Measurements from ENCODE around the gene CADM2.
"Not testable (repeated sequence)": the region's sequence is repeated elsewhere in the genome, so short reads cannot be mapped to it uniquely, and the experiment has no call there.

CADM2 gene

DNA sequence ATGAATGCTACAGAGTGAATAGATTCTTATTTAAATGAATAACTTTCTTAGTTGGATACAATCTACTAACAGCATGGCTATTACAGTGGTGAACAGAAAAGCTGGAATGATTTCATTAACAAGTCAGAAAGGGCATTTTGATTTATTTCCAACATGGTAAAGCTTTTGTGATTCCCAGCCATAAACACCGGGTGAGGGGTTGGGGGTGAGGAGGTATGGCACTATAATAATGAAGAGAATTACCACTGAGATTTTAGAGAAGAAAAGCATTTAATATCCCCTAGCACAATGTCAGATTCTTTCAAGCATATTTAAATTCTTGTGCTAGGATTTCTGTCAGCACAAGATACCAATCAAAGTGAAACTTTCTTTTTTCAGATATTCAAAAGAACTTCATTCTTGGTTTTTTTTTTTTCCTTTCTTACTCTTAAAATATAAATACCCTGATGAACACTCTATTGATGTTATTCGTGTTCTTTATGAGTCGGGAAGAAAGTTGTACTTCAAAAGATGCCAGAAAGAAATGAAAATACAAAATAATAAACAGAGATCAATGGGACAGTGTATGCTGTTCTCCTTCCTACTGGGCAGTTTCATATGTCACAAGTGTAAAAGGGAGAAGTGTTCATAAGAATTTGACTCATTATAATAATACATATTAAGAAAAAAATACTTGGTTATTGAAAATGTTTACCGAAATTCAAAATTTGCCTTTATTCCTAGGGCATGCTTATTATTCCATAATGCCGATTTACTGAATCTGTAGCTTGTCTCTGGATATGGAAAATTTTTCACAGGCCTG, 522.8 kb downstream of the CADM2 start:
- DNase-seq (ENCODE audit: low spot score): no peak

DNA sequence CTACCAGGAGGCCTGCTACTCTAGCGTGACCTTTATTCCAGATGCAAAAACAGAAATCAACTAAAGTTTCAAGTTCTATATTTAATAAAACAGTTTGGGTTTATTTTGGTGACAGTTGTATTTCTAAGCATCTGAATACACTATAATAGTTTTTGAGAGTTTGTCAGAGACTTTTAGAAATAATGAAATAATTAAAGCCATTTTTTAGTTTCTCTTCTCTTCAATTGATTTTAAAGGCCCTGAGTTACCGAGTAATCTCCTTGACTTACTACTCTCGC, 523.4 kb downstream of the CADM2 start:
- DNase-seq (ENCODE audit: low spot score): no peak

GRCh38 chr3:85483986-85484385, 525.2 kb downstream of the CADM2 start:
- no peak for DNase-seq (ENCODE audit: low spot score)

DNA sequence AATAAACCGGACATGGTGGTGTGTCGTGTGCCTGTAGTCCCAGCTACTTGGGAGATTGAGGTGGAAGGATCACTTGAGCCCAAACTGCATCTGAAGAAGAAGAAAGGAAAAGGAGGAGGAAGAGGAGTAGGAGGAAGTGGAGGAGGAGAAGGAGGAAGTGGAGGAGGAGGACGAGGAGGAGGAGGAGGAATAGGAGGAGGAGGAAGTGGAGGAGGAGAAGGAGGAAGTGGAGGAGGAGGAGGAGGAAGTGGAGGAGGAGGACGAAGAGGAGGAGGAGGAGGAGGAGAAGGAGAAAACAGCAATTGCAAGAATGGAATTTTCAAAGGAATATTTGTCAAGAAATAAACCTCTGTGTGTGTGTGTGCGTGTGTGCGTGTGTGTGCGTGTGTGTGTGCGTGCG, 528.6 kb downstream of the CADM2 start:
- no peak for DNase-seq (ENCODE audit: low spot score)

- no peak for DNase-seq (ENCODE audit: low spot score)
Observed at GRCh38 chr3:85495602-85496001, 536.8 kb downstream of the CADM2 start.

DNA sequence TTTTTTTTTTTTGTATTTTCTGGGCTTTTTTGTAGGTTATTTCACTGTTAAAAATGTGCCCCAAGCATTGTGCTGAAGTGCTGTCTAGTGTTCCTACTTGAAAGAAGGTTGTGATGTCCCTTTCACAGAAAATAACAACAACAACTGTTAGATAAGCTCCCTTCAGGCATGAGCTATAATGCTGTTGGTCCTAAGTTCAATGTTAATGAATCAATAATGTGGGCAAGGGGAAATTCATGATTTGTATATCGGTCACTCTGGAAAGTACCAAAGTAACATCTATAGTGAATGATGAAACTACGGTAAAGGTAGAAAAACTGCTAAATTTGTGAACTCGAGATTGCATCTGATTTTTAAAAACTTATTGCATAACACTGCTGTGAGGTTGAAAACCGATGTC, 539.4 kb downstream of the CADM2 start:
- no peak for DNase-seq (ENCODE audit: low spot score)

- no peak for DNase-seq (ENCODE audit: low spot score)
Observed at GRCh38 chr3:85502148-85502875, 543.5 kb downstream of the CADM2 start.

GRCh38 chr3:85504129-85504784, 545.5 kb downstream of the CADM2 start:
- DNase-seq (ENCODE audit: low spot score): not testable (repeated sequence)

DNA sequence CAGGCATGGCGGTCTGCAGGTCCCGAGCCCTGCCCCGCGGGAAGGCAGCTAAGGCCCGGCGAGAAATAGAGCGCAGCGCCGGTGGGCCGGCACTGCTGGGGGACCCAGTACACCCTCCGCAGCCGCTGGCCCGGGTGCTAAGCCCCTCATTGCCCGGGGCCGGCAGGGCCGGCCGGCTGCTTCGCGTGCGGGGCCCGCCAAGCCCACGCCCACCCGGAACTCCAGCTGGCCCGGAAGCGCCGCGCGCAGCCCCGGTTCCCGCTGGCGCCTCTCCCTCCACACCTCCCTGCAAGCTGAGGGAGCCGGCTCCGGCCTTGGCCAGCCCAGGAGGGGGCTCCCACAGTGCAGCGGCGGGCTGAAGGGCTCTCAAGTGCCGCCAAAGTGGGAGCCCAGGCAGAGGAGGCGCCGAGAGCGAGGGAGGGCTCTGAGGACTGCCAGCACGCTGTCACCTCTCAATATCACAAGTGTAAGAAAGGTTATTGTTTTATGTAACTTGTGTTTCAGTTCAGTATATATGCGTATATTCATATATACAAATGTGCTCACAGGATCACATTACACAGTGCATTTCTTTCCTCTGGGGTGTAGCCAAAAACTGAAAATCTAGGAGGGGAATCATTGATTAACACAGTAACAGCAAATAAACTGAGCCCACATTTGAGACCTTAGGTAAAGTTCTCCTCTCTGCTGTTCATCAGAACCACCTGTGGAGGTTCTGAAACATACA, 546.2 kb downstream of the CADM2 start:
- DNase-seq (ENCODE audit: low spot score): not testable (repeated sequence)

DNA sequence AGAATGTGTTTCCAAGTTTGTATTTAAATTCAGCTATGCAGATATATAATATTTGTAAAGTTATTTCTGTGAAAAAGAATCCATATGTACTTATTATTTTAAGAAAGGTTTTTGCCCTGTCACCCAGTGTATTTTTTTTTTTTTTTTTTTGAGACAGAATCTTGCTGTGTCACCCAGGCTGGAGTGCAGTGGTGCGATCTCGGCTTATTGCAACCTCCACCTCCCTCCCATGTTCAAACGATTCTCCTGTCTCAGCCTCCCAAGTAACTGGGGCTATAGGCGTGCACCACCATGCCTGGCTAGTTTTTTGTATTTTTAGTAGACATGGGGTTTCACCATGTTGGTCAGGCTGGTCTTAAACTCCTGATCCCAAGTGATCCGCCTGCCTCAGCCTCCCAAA, 548.3 kb downstream of the CADM2 start:
- not testable (repeated sequence) for DNase-seq (ENCODE audit: low spot score)

DNA sequence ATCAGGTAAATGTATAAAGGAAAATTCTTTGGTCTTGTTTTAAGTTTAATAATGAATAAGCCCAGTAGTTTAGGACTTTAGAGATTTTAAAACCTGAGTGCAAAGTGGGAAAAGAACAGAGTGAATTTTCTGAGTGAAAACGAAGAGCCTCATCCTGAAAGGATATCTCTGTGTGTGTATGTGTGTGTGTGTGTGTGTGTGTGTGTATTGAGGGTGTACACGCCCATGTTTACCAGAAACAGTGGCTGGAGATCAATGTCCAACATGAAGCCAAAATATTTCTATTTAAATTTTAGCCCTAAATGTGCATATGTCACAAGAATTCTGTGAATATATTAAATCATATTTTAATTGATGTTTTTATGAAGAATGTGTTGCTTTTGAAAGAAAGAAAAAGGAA, 549.9 kb downstream of the CADM2 start:
- no peak for DNase-seq (ENCODE audit: low spot score)

GRCh38 chr3:85516146-85516545, 557.4 kb downstream of the CADM2 start:
- no peak for DNase-seq (ENCODE audit: low spot score)

DNA sequence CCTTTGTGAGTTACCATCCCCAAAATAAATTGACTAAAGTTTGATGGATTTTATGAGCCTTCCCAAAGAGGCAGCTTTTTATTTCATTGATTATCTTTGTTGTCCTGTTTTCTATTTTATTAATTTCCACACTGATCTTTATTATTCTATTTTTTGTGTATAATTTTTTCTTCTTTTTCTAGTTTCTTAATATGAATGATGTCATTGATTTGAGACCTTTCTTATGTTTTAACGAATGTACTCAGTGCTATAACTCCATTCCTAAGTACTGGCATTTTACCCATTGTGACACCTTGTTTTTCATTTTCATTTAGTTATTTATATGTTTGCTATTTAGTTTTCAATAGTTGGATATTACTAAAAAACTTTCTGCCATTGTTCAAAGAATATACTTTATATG, 565.3 kb downstream of the CADM2 start:
- DNase-seq (ENCODE audit: low spot score): no peak

GRCh38 chr3:85525264-85525663, 566.5 kb downstream of the CADM2 start:
- DNase-seq (ENCODE audit: low spot score): no peak

DNA sequence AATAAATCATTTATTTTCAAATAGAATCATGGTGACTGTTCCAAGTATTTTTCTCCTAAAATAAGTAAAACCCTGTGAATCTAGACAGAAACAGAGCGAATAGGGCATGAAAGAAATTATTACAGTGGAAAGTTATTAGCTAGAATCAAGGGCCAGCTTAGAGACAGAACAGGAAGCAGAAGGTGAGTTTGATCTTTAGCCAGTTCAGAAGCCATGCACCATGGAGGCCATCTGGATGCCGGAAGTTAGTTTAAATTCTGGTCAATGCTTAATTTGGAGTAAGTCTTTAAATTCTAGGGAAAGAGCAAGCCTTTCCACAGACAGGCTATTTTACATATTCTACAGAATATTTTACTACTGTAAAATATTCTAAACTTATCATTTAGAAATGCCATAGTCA, 574.8 kb downstream of the CADM2 start:
- no peak for DNase-seq (ENCODE audit: low spot score)

DNA sequence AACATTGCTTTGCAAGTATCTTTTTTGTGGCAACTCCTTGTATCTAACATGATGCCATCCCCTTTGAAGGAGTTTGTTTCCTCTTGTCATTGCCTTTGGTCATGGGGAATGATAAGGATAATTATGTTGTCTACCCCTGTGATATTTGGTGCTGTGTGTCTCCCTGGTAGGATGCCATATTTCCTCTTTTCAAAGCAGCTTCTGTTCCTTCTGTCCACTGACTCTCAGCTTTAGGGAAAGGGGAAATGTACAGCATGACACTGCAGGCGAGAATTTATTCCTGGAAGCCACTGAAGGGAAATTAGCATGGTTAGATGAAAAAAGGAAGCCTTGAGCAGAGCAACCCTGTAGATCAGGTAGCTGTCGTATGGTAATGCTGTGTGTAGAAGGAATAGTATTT, 576.7 kb downstream of the CADM2 start:
- no peak for DNase-seq (ENCODE audit: low spot score)

DNA sequence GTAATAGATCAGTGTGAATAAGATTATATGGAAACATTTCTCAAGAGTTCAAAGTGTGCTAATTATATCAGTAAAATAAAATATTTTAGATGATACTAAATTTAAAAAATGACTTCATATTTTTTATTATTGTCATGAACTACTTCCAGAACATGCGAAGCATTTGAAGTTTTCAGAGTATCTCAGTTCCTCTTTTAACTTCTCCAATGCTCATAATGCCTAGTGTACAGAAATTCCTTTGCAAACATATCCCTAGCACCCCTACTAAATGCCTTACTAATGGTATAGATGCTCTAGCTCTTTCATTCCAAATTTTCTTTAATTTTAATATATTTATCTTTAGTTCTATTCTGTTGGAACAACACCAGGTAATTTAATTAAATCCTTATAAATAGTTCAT, 580.4 kb downstream of the CADM2 start:
- DNase-seq (ENCODE audit: low spot score): no peak

- DNase-seq (ENCODE audit: low spot score): no peak
Observed at GRCh38 chr3:85554153-85554552, 595.4 kb downstream of the CADM2 start.

DNA sequence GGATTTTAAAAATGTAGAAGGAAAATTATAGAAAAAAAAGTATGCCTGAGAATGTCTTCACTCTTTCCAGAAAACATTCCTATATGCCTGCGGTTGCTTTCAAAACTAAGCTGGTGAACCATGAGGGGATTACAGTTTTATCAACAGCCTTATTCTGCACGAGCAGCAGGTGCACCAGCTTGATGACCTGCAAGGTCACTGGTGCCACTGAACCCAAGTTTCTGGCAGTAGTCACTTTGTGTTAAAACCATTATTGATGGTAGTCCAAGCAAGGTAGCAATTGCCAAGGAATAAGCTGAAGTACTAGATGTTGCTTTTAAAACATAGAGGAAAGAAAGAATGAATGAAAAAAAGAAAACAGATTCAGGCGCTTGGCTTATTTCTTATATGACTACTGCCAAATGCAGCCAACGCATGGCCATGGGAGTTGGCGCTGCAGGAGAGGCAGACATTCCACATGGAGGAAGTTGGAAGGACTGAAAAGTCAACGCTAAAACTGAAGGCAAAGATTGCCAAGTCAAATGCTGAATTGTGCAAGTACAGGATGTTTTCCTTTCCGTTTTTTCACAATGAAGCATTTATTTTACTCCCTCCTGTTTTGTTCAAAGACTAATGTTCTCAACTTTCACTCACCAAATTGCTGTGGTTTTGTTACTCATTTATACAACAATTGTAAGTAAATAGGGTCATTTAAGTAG, 601.4 kb downstream of the CADM2 start:
- no peak for DNase-seq (ENCODE audit: low spot score)

GRCh38 chr3:85567071-85567676, 608.4 kb downstream of the CADM2 start:
- DNase-seq (ENCODE audit: low spot score): no peak

DNA sequence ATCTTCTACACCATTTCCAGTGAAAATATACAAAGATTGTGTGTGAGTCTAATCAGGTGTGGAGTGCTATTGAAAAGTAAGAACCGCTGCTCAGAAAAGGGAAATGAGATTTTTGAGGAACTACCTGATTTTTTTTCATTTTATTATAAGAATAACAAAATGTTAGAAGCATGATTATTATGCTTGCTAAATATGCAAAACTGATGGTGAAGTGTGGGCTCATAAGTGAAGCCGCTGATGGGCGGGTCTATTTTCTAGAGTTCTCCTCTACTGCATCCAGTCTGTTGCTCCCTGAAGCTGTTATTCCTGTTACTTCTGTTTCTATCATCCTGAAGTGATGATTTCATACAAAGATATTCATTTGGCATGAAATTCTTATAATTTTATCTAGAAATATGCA, 612.0 kb downstream of the CADM2 start:
- DNase-seq (ENCODE audit: low spot score): no peak

DNA sequence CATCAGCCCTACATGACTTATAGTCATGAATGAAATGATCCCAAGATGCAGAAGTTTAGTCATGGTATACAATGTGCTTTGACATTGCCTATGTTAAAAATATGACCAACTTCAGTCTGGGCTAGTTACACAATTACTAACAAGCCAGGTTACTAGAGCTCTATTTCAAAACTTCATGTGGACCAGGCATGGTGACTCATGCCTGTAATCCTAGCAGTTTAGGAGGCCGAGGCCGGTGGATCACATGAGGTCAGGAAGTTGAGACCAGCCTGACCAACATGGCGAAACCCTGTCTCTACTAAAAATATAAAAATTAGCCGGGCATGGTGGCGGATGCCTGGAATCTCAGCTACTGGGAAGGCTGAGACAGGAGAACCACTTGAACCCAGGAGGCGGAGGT, 613.0 kb downstream of the CADM2 start:
- DNase-seq (ENCODE audit: low spot score): no peak

All from AG08396 (cell line).